Suppressor macrophage treated with lipopolysaccharide for 4 hours (primary cell): Measurements from ENCODE around the gene MRPL12.

ENCODE experiments used
- DNase-seq: peaks from one replicate; pipeline ENCODE4 v3.0.0-alpha.2; 2020

Gene MRPL12

DNA sequence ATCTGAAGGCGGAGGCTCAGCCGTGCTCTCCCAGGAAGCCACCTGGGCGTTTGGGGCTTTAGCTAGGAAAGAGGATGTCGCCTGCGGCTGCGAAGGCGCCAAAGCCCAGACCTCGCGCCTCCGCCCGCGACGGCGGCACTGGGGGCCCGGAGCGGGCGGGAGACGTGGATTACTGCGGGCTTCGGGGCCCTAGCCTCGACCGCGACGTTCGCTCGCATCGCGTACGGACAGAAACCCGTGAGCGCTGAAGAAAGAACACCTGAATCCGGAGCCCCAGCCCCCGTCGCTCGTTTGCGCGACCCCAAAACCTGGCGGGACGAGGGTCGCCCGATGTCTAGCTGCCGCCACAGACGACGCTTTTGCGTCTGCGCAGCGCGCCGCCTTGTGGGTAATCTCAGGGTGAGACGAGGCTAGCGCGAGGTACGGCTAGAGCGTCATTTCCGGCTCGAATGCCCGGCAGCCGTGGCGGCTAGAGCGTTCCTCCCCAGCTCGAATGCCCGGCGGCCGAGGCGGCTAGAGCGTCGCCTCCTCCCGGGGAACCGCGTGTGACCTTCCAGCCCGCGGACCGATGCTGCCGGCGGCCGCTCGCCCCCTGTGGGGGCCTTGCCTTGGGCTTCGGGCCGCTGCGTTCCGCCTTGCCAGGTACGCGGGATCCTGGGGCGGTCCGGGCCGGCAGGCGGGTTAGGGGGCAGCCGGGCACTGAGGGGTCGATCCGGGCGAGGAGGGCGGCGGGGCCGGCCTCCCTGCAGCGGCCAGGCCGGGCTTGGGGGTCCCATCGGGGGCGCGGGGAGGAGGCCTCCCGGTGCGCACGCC is at the start of gene MRPL12:
TSS of gene MRPL12 (plus strand) at position 434 of the 813 bp plus-strand sequence. CDS start at position 569, 135 bp downstream.
- peak; percentile 97 for DNase-seq

DNA sequence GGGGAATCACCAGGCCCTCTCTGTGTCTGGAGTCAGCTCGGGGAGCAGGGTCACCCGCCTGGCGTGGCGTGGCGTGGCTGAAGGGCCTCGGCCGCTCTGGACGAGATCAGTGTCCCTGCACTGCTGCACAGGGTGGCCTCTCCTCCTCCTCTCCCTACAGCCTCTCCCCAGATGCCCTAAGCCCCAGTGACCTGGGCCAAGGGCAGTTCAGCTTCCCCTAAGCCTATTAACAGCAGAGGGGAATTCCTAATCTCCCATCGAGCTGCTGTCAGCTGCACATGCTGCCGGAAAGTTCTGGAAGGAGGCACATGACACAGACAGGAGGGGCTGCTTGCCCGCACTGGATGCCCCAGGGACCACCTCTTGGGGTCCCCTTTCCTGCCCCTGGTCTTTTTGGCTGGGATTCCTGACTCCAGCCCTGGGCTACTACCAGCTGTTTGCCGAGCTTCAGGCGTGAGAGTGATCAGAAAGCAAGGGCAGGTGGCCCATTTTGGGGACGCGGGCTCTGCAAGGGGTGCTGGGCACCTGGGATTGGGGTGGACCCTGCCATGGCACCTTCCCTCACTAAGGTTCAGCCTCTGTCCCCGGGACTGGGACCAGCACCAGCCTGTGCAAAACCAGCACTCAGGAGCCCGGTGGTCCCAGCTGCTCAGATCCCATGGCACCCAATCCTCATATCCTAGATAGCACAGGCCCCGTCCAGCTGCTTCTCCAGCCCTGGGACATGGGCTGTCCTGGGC is 47.6 kb upstream of the MRPL12 start:
- DNase-seq = peak; percentile 18

DNA sequence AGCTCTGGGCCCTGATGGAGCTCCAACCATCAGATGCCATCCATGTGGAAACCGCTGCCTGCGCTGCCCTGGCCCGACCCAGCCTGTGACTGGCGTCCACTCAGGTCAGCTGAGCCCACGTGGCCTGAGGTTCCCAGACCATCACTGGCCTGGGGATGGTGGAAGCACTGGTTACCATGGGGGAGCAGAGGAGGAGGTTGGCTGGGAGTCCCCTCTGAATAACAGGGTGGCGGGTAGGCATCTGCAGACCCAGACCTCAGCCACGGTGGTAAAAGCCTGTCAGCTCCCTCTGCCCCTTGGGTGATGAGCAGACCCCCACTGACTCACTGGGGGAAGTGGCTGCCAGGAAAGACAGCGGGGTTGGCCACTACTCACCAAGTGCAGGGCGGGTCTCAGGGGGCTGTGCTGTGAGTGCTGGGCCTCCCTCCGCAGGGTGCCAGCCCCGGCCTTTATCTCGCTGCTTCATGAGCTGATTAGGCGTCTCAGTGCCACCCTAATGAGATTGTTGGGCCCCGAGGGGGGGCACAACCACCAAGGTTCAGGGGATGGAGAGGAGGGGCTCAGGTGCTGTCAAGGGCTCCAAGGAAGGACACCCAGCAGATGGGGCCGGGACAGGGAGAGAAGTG is 46.9 kb upstream of the MRPL12 start, which contains the start of gene PDE6G:
TSS of gene PDE6G (minus strand) at position 425 of the 626 bp plus-strand sequence. CDS start 3,237 bp downstream, outside the sequence.
- DNase-seq = no peak

DNA sequence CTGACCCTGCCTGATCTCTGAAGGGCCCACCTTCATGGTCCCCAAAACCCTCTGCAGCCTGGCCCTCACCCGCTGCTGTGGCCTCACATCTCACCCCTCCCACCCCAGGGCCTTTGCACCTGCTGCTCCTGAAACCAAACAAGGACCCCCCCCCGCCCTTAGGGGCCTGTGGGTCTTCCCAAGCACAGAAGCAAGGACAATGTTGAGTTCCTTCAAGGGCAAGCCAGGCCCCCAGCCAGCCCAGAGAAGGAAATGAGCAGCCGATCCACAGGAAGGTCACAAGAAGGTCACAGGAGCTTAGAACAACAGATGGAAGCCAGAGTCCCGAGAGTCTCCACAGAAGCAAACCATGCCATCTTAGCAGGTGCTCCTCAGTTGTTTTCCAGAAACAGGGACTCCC is 46.3 kb upstream of the MRPL12 start:
- no peak for DNase-seq

DNA sequence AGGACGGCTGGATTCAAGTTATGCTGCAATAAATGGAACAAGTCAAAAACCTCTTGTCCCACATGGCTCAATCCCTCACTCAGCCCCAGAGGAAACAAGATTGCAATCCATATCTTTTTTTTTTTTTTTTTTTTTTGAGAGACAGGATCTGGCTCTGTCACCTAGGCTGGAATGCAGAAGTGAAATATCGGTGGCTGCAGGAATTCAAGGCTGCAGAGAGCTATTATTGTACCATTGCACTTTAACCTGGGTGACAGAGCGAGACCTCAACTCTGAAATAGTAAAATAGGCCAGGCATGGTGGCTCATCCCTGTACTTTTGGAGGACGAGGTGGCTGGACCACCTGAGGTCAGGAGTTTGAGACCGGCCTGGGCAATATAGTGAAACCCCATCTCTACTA is 44.1 kb upstream of the MRPL12 start:
- no peak for DNase-seq

DNA sequence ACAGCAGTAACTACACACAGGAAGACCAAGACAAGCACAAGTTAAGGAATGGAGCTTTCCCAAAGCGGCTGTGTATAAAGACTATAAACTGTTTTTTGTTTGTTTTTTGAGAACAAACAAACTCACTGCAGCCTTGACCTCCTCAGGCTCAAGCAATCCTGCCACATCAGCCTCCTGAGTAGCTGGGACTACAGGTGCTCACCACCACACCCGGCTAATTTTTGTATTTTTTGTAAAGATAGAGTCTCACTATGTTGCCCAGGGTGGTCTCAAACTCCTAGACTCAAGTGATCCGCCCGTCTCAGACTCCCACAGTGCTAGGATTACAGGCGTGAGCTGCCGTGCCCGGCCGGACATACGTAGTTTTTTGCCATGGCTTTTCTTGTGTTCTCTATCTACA is 42.7 kb upstream of the MRPL12 start:
- DNase-seq = no peak

DNA sequence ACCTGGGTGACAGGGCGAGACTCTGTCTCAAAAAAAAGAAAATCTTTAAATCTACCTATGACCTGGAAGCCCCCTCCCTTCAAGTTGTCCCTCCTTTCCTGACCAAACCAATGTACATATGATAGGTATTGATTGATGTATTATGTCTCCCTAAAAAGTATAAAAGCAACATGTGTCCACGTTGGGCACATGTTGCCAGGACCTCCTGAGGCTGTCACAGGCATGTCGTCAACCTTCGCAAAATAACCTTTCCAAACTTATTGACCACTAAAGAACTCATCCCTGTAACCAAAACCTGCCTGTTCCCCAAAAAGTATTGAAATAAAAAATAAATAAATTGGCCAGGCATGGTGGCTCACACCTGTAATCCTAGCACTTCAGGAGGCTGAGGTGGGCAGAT is 41.2 kb upstream of the MRPL12 start:
- no peak for DNase-seq

DNA sequence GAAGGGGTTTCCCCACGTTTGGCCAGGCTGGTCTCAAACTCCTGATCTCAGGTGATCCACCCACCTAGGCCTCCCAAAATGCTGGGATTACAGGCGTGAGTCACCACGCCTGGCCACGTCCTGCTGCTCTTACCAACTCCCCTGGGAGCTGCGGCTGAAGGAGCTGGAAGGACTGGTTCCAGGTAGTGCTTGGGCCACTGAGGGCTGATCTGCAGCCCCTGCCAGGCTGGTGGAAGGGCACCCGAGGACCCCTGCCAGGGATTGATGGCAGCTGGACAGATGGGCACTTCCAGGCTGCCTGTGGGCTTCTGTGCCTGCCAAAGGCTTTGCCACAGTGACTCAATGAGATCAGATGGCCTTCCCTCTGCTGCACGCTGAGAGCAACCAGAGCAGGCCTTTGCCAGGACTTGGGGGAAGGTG is 39.1 kb upstream of the MRPL12 start:
- no peak for DNase-seq

DNA sequence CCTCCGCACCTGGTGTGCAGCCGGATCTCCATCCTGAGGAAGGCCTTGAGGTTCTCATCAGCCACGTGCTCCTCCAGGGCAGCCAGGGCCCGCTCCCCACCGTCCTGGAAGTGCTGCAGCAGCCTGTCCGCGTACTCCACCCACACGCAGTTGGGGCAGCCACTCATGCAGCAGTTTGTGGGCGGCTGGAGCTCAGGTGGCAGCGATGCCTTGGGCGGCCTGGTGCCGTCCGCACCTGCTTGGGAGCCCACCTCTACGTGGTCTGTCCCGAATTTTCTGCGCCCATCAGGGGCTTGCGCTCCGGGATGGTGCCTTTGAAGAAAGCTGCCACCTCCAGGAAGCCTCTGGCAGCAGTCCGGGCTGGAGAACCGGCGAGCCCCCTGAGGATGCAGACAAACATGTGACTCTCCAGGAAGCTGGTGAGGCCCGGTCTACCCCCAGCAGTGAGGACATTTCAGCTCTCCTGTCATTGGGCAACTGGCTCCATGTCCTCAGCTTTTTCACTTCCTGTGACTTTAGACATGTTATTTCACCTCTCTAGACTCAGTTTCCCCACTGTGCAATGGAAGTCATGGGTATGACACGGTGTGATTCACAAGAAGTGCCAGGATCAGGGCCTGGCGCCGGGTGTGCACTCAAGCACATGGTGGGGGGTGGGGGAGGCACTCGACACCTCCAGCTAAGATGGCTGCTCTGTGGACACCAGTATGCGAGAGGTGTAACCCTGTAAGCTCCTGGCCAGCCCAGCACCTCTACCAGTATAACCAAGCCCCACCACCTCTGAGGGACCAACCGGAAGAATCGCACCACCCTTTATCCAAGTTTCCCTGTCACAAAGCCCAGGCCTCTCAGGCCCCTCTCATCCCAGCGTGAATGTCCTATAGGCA is 37.7 kb upstream of the MRPL12 start:
- peak; percentile 19 for DNase-seq

DNA sequence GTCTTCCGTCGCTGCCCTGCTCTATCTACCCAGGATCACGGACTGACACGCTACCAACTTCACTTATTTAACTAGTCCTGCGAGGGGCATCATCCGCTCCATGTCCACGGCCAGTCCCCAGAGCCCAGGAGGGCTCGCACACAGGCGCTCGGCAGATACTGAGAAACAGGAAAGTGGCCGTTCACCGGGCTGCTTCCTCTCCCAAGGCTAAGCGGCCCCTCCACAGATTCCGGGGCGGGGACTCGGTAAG is 37.1 kb upstream of the MRPL12 start:
- DNase-seq = peak; percentile 26

DNA sequence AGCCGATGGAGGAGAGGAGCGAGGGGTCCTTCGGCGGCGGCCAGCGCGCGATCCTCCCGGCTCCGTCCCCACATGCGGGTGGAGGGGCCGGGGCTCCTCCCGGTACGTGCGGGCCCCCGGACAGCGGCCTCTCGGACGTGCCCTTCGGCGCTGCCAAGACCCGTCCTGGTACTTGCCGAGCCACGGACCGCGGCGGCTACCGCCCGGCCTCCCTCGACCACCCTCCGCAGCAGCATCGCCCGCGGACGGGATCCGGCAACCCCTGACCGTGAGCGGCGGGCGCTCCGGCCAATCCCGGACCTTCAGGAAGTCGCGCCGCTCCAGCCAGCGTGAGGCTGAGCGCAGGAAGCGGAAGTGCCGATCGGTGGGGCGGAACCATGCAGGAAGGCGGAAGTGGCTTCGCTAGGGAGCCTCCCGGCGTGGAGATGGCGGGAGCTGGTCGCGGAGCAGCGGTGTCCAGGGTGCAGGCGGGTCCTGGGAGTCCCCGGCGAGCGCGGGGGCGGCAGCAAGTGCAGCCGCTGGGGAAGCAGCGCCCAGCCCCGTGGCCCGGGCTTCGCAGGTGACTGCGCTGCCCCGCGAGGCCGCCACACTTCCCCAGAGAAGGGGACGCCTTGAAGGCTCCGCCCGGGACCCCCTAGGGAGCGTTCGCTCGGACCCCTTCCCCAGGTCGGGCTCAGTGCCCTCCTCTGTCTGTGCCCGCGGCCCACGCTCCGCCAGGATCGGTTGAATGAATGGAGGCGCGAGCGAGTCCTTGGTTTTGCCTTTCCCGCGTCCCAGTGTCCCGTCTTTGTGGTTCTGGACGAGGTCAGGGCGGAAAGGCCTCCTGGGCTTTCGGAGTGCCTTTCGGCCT is 36.6 kb upstream of the MRPL12 start, which contains the start of the genes CCDC137 and OXLD1:
TSS of gene CCDC137 (plus strand) at position 396 of the 850 bp plus-strand sequence. CDS start at position 426, 30 bp downstream.
TSS of gene OXLD1 (minus strand) at position 264 of the 850 bp plus-strand sequence. CDS start at position 236, 28 bp downstream.
- DNase-seq = peak; percentile 98

DNA sequence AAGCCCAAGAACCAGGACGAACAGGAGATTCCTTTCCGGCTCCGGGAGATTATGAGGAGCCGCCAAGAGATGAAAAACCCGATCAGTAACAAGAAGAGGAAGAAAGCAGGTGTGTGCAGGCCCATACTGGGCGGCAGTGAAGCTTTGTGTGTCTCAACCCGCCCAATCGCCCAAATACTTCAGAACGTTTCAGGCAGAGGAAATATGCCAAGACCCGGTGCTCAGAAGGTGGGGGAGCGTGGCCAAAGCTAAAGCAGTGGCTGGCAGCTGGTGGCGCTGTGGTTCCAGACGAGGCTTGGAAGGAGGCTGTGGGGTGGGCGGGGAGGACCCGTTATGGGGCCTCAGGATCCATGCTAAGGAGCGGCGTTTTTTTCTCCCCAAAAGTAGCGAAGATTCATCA is 35.4 kb upstream of the MRPL12 start:
- no peak for DNase-seq

DNA sequence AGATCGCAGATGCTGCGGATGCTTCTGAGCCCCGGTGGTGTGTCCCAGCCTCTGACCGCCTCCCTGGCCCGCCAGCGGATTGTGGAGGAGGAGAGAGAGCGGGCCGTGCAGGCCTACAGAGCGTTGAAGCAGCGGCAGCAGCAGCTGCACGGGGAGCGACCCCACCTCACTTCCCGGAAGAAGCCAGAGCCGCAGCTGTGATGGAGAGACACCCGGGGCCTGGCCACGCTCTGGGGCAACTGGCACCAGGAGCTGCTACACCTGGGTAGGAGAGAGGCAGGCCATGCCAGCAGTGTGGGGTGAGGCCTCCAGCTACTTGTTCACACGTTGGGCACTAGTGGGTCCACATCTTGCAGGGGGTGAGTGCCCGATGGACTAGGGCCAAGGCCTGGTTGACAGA is 30.7 kb upstream of the MRPL12 start:
- DNase-seq = no peak

DNA sequence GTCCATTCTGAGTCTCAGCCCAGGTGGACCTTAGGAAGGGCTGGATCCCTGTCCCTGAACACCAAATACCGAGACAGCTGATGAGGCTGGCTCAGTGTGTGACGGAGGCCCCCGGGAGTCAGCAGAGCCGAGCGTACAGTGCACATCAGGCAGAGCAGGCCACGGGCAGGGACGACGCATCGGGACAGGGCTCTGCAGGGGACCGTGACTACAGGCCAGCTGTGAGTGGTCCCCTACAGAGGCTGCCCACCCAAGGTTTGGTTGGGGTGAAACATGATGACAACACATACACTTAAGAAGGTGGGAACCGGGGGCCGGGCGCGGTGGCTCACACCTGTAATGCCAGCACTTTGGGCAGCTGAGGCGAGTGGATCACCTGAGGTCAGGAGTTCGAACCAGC is 30.2 kb upstream of the MRPL12 start:
- DNase-seq = no peak

DNA sequence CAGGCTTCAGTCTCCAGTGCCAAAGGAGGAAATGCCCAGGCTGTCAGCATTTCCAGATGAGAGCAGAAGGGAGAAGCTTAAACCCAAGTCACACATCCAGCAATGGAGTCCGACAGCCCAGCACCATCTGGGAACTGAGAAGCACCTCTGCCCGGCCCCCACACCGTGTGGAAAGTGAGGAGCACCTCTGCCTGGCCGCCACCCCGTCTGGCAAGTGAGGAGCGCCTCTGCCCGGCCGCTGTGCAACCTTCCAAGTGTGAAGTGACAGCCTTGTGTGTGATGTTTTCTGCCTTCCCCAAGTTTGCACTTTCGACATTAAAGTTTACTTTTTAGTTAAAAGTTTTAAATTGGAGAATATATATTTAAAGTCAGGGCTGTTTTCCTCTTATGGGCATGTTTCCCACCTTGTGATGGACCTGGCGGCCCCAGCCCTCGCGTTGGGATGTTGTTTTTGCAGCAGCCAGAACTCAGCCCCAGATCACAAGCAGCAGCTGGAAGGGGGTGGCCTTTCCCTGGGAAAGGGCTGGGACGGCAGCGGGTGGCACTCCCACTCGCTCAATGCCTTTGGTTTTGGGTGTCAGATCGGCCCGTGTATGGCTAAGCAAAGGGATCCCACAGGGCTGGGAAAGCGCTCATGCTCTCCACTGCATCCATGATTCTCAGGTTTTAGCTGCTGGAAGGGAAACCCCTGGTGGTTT is 29.5 kb upstream of the MRPL12 start:
- no peak for DNase-seq

DNA sequence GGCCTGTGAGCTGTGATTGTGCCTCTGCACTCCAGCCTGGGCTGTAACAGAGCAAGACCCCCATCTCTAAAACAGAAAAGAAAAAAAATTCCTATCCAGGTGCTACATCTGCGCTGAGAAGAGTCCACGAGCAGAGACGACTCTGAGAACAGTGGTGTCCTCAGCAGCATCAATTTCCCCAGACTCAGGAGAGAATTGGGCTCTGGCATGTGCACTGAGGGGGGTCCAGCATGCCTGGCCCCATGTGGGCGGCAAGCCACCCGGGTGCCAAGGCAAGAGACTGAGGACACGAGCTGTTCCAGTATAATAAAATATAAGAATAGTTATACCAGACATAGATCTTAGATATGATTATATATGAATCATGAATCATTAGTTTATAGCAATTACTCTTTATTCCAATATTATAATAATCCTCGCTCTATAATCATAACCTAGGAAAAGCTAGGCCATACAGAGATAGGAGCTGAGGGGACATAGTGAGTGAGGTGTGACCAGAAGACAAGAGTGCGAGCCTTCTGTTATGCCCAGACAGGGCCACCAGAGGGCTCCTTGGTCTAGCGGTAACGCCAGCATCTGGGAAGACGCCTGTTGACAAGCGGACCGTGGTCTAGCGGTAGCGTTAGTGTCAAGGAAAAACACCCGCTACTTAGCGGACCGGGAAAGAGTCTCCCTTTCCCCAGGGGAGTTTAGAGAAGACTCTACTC is 27.5 kb upstream of the MRPL12 start:
- peak; percentile 17 for DNase-seq

DNA sequence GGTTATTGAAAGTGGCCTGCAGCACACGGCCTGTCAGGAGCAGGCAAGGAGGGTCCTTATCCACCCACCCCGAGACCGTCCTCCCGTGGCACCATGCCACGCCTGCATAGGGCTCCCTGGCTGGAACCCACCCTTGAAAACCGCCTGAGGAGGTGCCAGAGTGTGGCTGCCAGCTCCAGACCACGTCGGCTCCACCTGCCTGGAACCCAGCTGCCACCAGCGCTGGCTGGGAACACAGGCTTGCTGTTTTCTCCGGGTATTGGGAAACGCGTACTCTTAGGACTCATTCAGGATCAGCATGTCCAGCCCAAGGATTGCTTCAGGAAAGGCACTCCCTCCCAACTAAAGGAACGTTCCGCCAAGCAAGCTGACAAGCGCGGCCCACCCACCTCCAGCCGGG is 26.3 kb upstream of the MRPL12 start:
- DNase-seq = no peak

DNA sequence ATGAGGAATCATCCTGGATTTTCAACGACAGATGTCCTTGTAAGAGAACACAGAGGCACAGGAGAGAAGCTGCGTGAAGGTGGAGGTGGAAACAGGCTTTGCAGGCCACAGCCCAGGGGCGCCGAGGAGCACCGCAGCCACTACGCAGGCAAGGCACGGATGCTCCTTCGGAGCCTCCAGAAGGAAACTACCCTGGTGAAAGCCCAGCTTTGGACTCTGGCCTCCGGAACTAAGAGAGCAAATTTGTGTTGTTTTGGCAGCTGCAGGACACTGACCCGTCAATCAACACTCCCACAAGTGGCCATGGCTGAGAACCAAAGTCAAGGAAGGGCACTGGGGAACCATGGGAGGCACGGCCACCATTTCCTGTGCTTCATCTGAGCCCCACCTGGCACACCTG is 23.0 kb upstream of the MRPL12 start:
- no peak for DNase-seq

DNA sequence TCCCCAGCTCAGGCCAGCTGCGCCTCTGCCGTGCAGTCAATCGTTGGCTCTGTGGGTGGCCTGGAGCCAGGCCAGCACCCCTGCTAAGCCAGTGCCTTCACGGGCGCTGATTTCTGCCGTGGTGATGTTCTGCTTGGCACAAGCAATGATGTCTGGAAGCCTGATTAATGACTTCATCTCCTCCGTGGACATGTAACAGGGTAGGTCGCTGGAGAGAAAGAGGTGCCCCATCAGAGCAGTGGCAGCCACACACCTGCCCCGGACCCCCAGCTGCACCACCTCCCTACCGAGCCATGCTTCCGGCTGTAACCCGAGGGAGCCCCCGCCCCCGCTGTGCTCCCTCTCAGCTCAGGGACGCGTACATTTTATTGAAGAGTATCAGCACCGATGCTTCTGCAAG is 21.5 kb upstream of the MRPL12 start:
- DNase-seq = no peak

DNA sequence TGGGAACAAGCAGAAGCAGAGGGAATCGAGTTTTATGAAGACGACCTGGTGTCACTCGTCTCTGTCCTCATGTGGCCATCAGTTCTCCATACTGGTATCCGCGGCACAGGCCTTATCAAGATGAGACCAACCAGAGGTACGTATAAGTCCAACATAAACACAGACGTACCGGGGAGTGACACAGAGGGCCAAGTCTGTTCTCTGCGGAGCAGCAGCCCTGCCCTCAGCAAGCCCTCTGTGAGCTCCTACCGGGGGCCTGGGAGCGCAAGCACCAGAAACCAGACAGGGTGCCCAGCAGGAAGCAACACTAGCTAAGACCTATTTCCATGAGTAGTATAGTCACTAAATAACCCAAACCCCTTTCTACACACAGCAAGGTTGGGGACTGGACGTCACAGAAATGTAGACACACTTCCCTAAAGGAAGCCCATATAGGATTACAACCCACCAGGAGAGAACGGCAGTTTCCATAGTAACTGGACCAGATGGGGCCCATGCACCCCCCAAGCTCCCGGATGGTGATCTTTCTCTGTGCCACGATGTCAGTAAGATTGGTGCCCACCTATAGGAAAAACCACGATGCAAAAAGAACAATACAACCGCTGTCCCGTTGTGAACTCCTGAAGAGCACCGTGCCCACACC is 20.5 kb upstream of the MRPL12 start:
- DNase-seq = no peak
